A549 (cell line): ENCODE data around the gene CFAP65. TPM values are rescaled to one million over a fixed set of nuclear protein-coding genes. Genes with fewer than 3 reads are reported as not detected.

Experiments
- ATAC-seq, 2 experiments: fragments of 200-7000 bp in 1 of 2; fragments of >200 bp in 1 of 2; cut with Nextera tagmentation in 1 of 2; cut with Tn5 transposase in 1 of 2; 3 replicates each; pipeline versions ENCODE4 v1.8.0 to v1.9.1; 2018 to 2020; ENCODE audit warnings: mild to moderate bottlenecking in 1 of 2, moderate library complexity in 1 of 2
- CTCF ChIA-PET: fragments of 300-600 bp; sonication (Branson Sonifier 250); formaldehyde crosslinking; extraction: SDS; loops from one replicate; lab custom pipeline; 2021; ENCODE audit warnings: antibody characterized with exemption, inconsistent platforms; lab: Yijun Ruan, JAX
- POLR2A ChIA-PET: fragments of 350-600 bp; formaldehyde crosslinking; extraction: SDS; loops from one replicate; lab custom pipeline; 2021; ENCODE audit warnings: antibody characterized with exemption, inconsistent platforms; lab: Yijun Ruan, JAX
- DNase-seq, 2 experiments: peaks; one replicate each; pipeline versions ENCODE4 v3.0.0 to v3.0.0-alpha.2; 2011 to 2016; ENCODE audit warnings: low read depth in 1 of 2, low spot score in 1 of 2
- FAIRE-seq: peaks from 2 replicates; lab custom pipeline; 2011; peaks lifted over from hg19 to GRCh38; lab: Jason Lieb, UNC
- H3K27ac ChIP-seq, 2 experiments: fragments of >200 bp; sonication (Bioruptor Twin); formaldehyde crosslinking; 3 replicates each; pipeline ENCODE4 v1.5.1; 2016 to 2017
- H3K4me1 ChIP-seq: fragments of >200 bp; sonication (Bioruptor Twin); formaldehyde crosslinking; 3 replicates; pipeline ENCODE4 v1.6.1; 2016
- H3K4me2 ChIP-seq: fragments of >200 bp; sonication (Bioruptor Twin); formaldehyde crosslinking; 3 replicates; pipeline ENCODE4 v1.6.1; 2016
- H3K4me3 ChIP-seq: fragments of >200 bp; sonication (Bioruptor Twin); formaldehyde crosslinking; 3 replicates; pipeline ENCODE4 v1.5.1; 2016
- H3K9me3 ChIP-seq: fragments of >200 bp; sonication (Bioruptor Twin); formaldehyde crosslinking; 3 replicates; pipeline ENCODE4 v1.6.1; 2016
- BHLHE40 ChIP-seq: IDR thresholded peaks from 2 replicates; pipeline ENCODE4 v1.6.1; 2012; ENCODE audit warnings: low read depth, low read length, inconsistent platforms
- CBX2 ChIP-seq: fragments of 200-600 bp; sonication (generic); IDR thresholded peaks from 2 replicates; pipeline ENCODE4 v1.6.1; 2016; ENCODE audit warnings: low read depth, mild to moderate bottlenecking, borderline replicate concordance
- EHF ChIP-seq: fragments of 250-450 bp; sonication (Bioruptor Pico); IDR thresholded peaks from 2 replicates; pipeline ENCODE4 v1.5.0; 2020; ENCODE audit warnings: mild to moderate bottlenecking
- EHMT2 ChIP-seq: fragments of 200-600 bp; sonication (generic); IDR thresholded peaks from 2 replicates; pipeline ENCODE4 v1.6.1; 2016; ENCODE audit warnings: antibody characterized with exemption, low read depth, mild to moderate bottlenecking, moderate library complexity
- EP300 ChIP-seq, 2 experiments: fragments of >200 bp; sonication (Bioruptor Twin); formaldehyde crosslinking; IDR thresholded peaks; 2 replicates in 1 of 2; 3 replicates in 1 of 2; pipeline ENCODE4 v1.6.1; 2016 to 2017
- FOSB ChIP-seq: fragments of 250-450 bp; sonication (Bioruptor Pico); IDR thresholded peaks from 2 replicates; pipeline ENCODE4 v1.5.0; 2020; ENCODE audit warnings: mild to moderate bottlenecking, moderate library complexity
- FOXS1 ChIP-seq: fragments of 250-450 bp; sonication (Bioruptor Pico); IDR thresholded peaks from 2 replicates; pipeline ENCODE4 v1.5.0; 2020; ENCODE audit warnings: mild to moderate bottlenecking, moderate library complexity
- HEYL ChIP-seq: fragments of 250-450 bp; sonication (Bioruptor Pico); IDR thresholded peaks from 2 replicates; pipeline ENCODE4 v1.8.0; 2021; ENCODE audit warnings: mild to moderate bottlenecking, moderate library complexity
- HOXB5 ChIP-seq: fragments of 250-450 bp; sonication (Bioruptor Pico); IDR thresholded peaks from 2 replicates; pipeline ENCODE4 v1.5.0; 2020; ENCODE audit warnings: mild to moderate bottlenecking, moderate library complexity
- JUNB ChIP-seq: fragments of >200 bp; sonication (Bioruptor Twin); formaldehyde crosslinking; IDR thresholded peaks from 2 replicates; pipeline ENCODE4 v1.6.1; 2016
- KDM1A ChIP-seq: fragments of 200-600 bp; sonication (generic); IDR thresholded peaks from 2 replicates; pipeline ENCODE4 v1.6.1; 2016; ENCODE audit warnings: low read depth, mild to moderate bottlenecking
- KDM5A ChIP-seq: fragments of 200-600 bp; sonication (generic); IDR thresholded peaks from 2 replicates; pipeline ENCODE4 v1.6.1; 2016; ENCODE audit warnings: antibody characterized with exemption, mild to moderate bottlenecking
- MYC ChIP-seq: IDR thresholded peaks from 2 replicates; pipeline ENCODE4 v1.6.1; 2012; ENCODE audit warnings: mild to moderate bottlenecking, inconsistent platforms, low read length, improper control_type of control experiment, borderline replicate concordance
- PHF8 ChIP-seq: fragments of 200-600 bp; sonication (generic); IDR thresholded peaks from 2 replicates; pipeline ENCODE4 v1.6.1; 2016; ENCODE audit warnings: low read depth, mild to moderate bottlenecking, antibody characterized with exemption, moderate library complexity, borderline replicate concordance
- RNF2 ChIP-seq: fragments of 200-600 bp; sonication (generic); IDR thresholded peaks from 2 replicates; pipeline ENCODE4 v1.6.1; 2016; ENCODE audit warnings: low read depth, mild to moderate bottlenecking, antibody characterized with exemption, moderate library complexity, borderline replicate concordance
- TP53 ChIP-seq: fragments of 250-450 bp; sonication (Bioruptor Pico); IDR thresholded peaks from 2 replicates; pipeline ENCODE4 v1.5.0; 2021; ENCODE audit warnings: mild to moderate bottlenecking, moderate library complexity
- WGBS: methylation state at CpG from one replicate; pipeline ENCODE4 v1.1.6; 2017; ENCODE audit errors: missing lambda C conversion rate; 5-methylcytosine and 5-hydroxymethylcytosine counted together
- polyA plus RNA-seq, 4 experiments: library from polyadenylated mRNA; depleted of rRNA in 3 of 4; stranded (reverse); fragments of >200 nt; fragmentation: RNase III in 1 of 4; extraction: RNeasy Plus Mini Kit Qiagen cat#74134 plus additional on column Dnase treatment in 1 of 4; gene quantifications; 2 replicates in 3 of 4; 3 replicates in 1 of 4; pipeline ENCODE4 v1.2.3, GENCODE V29; 2011 to 2017
- TF ChIP-seq, protein P1 (sequence below): fragments of >200 bp; sonication (Bioruptor Twin); formaldehyde crosslinking; IDR thresholded peaks from 3 replicates; pipeline ENCODE4 v1.5.1; 2016
- TF ChIP-seq, protein P2 (sequence below): IDR thresholded peaks from 2 replicates; pipeline ENCODE4 v1.6.1; 2012; ENCODE audit warnings: low read depth, borderline replicate concordance
- TF ChIP-seq, protein P3 (sequence below): IDR thresholded peaks from 2 replicates; pipeline ENCODE4 v1.6.1; 2012
- TF ChIP-seq, protein P4 (sequence below): fragments of 250-450 bp; sonication (Bioruptor Pico); IDR thresholded peaks from 2 replicates; pipeline ENCODE4 v1.5.0; 2020; ENCODE audit warnings: low read depth, mild to moderate bottlenecking, moderate library complexity

The CFAP65 gene
- polyA plus RNA-seq, 2 of the 4 experiments (the other 2 are of a cell fraction), result 0.12 to 0.14 TPM

DNA sequence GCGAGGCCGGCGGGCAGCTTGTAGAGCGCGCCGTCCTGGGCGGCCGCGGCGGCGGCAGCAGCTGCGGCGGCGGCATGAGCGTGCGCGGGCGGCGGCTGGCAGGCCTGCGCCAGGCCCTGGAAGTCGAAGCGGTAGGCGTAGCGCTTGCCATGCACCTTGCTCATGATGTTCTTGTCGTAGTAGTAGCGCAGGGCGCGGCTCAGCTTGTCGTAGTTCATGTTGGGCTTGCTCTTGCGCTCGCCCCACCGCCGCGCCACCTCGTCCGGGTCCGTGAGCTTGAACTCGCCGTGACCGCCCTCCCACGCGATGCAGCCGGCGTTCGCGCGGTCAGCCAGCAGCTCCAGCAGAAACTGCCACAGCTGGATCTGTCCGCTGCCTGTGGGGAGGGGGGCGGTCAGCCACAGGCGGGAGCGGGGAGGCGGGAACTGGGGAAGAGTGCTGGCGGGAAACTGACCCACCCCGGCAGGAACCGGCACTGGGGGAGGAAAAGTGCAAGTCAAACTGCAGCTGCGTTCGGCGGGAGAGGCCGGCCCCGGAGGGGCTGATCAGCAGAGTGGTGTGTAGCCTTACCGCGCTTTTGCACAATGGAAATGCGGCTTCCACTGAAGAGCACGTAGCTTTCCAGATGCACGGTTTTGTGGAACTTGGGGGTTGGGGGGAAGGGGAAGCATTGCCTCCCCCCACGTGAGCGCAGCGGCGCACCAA is 59.3 kb downstream of the CFAP65 start:
- 50% methylated on average over 36 of the region's 69 CpGs for WGBS
- Histone ChIP-seq H3K4me2 (peak overlapping the region; percentile 64), H3K4me1 (peaks cover 19% of the 10 kb centered on the region), H3K4me3 (peak overlapping the region; percentile 31; the same call in 1 of the 3 replicates), H3K27ac (0 out of 6 replicates have a peak overlapping the region, but pooled peaks of 1 of the 2 experiments have one; percentile 21)
- POLR2A ChIA-PET, result no interaction called here
- peak in 1 of 2 experiments; percentile 34 for DNase-seq
- CTCF ChIA-PET, result interaction anchor here (0.9 to 10.2 kb wide), 20 partner anchors 7 to 178 kb away, joined by 3 to 140 read pairs (median 10); partner anchors contain the start of genes CDK5R2 and NHEJ1
- no peak for FAIRE-seq
- TF ChIP-seq MYC (no peak), HOXB5 (CRISPR knock-in tag) (no peak), JUNB (no peak), FOXS1 (CRISPR knock-in tag) (no peak), PHF8 (no peak), FOSB (CRISPR knock-in tag) (no peak), RNF2 (no peak), CBX2 (no peak), HEYL (CRISPR knock-in tag) (no peak), EHF (CRISPR knock-in tag) (no peak), EP300 (IDR thresholded peaks at IDR 0.05) (no peak), BHLHE40 (no peak), KDM5A (no peak), TP53 (CRISPR knock-in tag) (no peak), KDM1A (no peak), EHMT2 (no peak)
- TF ChIP-seq, protein P1, sequence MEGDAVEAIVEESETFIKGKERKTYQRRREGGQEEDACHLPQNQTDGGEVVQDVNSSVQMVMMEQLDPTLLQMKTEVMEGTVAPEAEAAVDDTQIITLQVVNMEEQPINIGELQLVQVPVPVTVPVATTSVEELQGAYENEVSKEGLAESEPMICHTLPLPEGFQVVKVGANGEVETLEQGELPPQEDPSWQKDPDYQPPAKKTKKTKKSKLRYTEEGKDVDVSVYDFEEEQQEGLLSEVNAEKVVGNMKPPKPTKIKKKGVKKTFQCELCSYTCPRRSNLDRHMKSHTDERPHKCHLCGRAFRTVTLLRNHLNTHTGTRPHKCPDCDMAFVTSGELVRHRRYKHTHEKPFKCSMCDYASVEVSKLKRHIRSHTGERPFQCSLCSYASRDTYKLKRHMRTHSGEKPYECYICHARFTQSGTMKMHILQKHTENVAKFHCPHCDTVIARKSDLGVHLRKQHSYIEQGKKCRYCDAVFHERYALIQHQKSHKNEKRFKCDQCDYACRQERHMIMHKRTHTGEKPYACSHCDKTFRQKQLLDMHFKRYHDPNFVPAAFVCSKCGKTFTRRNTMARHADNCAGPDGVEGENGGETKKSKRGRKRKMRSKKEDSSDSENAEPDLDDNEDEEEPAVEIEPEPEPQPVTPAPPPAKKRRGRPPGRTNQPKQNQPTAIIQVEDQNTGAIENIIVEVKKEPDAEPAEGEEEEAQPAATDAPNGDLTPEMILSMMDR, result no peak
- TF ChIP-seq, protein P2, sequence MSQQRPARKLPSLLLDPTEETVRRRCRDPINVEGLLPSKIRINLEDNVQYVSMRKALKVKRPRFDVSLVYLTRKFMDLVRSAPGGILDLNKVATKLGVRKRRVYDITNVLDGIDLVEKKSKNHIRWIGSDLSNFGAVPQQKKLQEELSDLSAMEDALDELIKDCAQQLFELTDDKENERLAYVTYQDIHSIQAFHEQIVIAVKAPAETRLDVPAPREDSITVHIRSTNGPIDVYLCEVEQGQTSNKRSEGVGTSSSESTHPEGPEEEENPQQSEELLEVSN, result no peak
- TF ChIP-seq, protein P3, sequence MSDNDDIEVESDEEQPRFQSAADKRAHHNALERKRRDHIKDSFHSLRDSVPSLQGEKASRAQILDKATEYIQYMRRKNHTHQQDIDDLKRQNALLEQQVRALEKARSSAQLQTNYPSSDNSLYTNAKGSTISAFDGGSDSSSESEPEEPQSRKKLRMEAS, result no peak
- TF ChIP-seq, protein P4, sequence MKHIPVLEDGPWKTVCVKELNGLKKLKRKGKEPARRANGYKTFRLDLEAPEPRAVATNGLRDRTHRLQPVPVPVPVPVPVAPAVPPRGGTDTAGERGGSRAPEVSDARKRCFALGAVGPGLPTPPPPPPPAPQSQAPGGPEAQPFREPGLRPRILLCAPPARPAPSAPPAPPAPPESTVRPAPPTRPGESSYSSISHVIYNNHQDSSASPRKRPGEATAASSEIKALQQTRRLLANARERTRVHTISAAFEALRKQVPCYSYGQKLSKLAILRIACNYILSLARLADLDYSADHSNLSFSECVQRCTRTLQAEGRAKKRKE (CRISPR knock-in tag), result no peak
- TF ChIP-seq, all 56 proteins: peak for 0
- ATAC-seq, result 0 out of 6 replicates have a peak, but pooled peaks of 1 of the 2 experiments have one; percentile 14
- H3K9me3 ChIP-seq, result no peaks in the 10 kb centered on the region

- FAIRE-seq, result no peak
These were observed 59.9 kb downstream of the CFAP65 start for GRCh38 chr2:218981390-218981880.

More at GRCh38 chr2:218981390-218981880, 59.9 kb downstream of the CFAP65 start:
- 62% methylated on average over 13 of the region's 46 CpGs for WGBS
- Histone ChIP-seq H3K4me2 (peak overlapping the region; percentile 64), H3K27ac (0 out of 6 replicates have a peak overlapping the region, but pooled peaks of 1 of the 2 experiments have one; percentile 21), H3K4me3 (peak overlapping the region; percentile 31; the same call in 1 of the 3 replicates), H3K9me3 (no peaks in the 10 kb centered on the region), H3K4me1 (peaks cover 19% of the 10 kb centered on the region)
- DNase-seq (no peak), ATAC-seq (peak in 1 of 2 experiments; percentile 1; a peak in 1 of 6 replicates)
- ChIA-PET POLR2A (no interaction called here), CTCF (interaction anchor here (0.6 to 10.2 kb wide), 23 partner anchors 8 to 271 kb away, joined by 3 to 140 read pairs (median 9); partner anchors contain the start of genes CDK5R2 and NHEJ1)
- TF ChIP-seq EP300 (IDR thresholded peaks at IDR 0.05), result no peak
- TF ChIP-seq, protein P1, result peak; percentile 14; the same call in 1 of the 3 replicates
